Measurements from ENCODE around the gene DPYD.

The DPYD gene

DNA sequence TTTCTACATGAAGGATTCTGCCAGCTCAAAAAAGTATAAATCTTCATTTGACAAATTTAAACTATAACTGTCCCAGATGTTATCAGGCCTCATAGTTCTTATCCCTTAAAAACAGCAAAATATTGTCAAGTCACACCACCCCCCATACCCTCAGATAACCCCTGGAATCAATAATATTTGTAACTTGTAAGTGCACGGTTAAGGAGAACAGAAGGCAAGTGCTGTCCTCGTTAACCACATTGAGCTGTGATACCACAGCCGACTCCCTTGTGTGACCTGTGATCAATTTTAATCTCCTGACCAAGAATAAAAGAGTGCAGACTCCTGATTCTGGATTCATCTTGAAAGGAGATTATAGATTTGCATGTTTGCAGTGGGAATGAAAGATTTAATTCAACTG, 310.7 kb downstream of the DPYD start:
- no peak overlapping the region for H3K27ac Mint-ChIP-seq
- TF ChIP-seq, protein P1, sequence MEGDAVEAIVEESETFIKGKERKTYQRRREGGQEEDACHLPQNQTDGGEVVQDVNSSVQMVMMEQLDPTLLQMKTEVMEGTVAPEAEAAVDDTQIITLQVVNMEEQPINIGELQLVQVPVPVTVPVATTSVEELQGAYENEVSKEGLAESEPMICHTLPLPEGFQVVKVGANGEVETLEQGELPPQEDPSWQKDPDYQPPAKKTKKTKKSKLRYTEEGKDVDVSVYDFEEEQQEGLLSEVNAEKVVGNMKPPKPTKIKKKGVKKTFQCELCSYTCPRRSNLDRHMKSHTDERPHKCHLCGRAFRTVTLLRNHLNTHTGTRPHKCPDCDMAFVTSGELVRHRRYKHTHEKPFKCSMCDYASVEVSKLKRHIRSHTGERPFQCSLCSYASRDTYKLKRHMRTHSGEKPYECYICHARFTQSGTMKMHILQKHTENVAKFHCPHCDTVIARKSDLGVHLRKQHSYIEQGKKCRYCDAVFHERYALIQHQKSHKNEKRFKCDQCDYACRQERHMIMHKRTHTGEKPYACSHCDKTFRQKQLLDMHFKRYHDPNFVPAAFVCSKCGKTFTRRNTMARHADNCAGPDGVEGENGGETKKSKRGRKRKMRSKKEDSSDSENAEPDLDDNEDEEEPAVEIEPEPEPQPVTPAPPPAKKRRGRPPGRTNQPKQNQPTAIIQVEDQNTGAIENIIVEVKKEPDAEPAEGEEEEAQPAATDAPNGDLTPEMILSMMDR (IDR thresholded peaks at IDR 0.05), result no peak
- DNase-seq, result no peak
- H3K9me3 Mint-ChIP-seq, result peaks cover 5% of the 10 kb centered on the region
- no peaks in the 10 kb centered on the region for H3K36me3 Mint-ChIP-seq (ENCODE audit: low read depth)
- no peaks in the 10 kb centered on the region for H3K27me3 Mint-ChIP-seq (ENCODE audit: low read depth, poor library complexity)
- H3K4me1 Mint-ChIP-seq, result no peaks in the 10 kb centered on the region
- H3K4me3 Mint-ChIP-seq, result no peak overlapping the region

DNA sequence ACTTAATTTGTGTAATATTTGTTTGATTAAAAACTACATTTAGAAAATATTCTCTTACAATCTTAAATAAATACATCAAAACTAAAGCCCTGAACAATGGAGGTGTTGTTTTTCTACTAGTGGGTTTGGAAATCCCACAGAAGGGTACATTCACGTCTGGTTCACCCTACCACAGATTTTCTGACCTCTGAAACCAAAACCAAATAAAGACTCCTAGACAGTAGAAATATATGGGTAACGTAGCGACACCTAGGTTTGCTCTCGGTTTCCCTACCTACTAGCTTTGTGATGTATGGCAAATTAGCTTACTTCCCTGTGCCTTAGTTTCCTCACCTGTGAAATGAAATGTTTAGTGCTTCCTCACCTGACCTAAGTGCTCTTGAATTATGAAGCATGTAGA, 312.6 kb downstream of the DPYD start:
- Mint-ChIP-seq H3K36me3 (ENCODE audit: low read depth) (no peaks in the 10 kb centered on the region), H3K27ac (no peak overlapping the region), H3K9me3 (peaks cover 5% of the 10 kb centered on the region), H3K27me3 (ENCODE audit: low read depth, poor library complexity) (no peaks in the 10 kb centered on the region), H3K4me3 (no peak overlapping the region), H3K4me1 (no peaks in the 10 kb centered on the region)
- TF ChIP-seq, protein P1 (IDR thresholded peaks at IDR 0.05), result no peak
- DNase-seq, result no peak

GRCh38 chr1:97603776-97604175, 317.1 kb downstream of the DPYD start:
- Mint-ChIP-seq H3K27me3 (ENCODE audit: low read depth, poor library complexity) (no peaks in the 10 kb centered on the region), H3K4me3 (no peak overlapping the region), H3K4me1 (no peaks in the 10 kb centered on the region), H3K9me3 (no peaks in the 10 kb centered on the region), H3K36me3 (ENCODE audit: low read depth) (no peaks in the 10 kb centered on the region), H3K27ac (no peak overlapping the region)
- DNase-seq, result no peak
- TF ChIP-seq, protein P1 (IDR thresholded peaks at IDR 0.05), result no peak

GRCh38 chr1:97603218-97603617, 317.6 kb downstream of the DPYD start:
- Mint-ChIP-seq H3K27me3 (ENCODE audit: low read depth, poor library complexity) (no peaks in the 10 kb centered on the region), H3K27ac (no peak overlapping the region), H3K4me3 (no peak overlapping the region), H3K4me1 (no peaks in the 10 kb centered on the region), H3K9me3 (no peaks in the 10 kb centered on the region), H3K36me3 (ENCODE audit: low read depth) (no peaks in the 10 kb centered on the region)
- no peak for DNase-seq
- TF ChIP-seq, protein P1 (IDR thresholded peaks at IDR 0.05), result no peak

- TF ChIP-seq, protein P1 (IDR thresholded peaks at IDR 0.05), result no peak
- DNase-seq, result no peak
- H3K36me3 Mint-ChIP-seq (ENCODE audit: low read depth), result no peaks in the 10 kb centered on the region
- H3K4me1 Mint-ChIP-seq, result no peaks in the 10 kb centered on the region
- H3K27me3 Mint-ChIP-seq (ENCODE audit: low read depth, poor library complexity), result no peaks in the 10 kb centered on the region
- H3K9me3 Mint-ChIP-seq, result no peaks in the 10 kb centered on the region
- H3K4me3 Mint-ChIP-seq, result no peak overlapping the region
- no peak overlapping the region for H3K27ac Mint-ChIP-seq
These were observed 321.4 kb downstream of the DPYD start for GRCh38 chr1:97599447-97599846.

- DNase-seq, result no peak
- H3K36me3 Mint-ChIP-seq (ENCODE audit: low read depth), result no peaks in the 10 kb centered on the region
- H3K9me3 Mint-ChIP-seq, result no peaks in the 10 kb centered on the region
- no peak overlapping the region for H3K4me3 Mint-ChIP-seq
- no peaks in the 10 kb centered on the region for H3K27me3 Mint-ChIP-seq (ENCODE audit: low read depth, poor library complexity)
- TF ChIP-seq, protein P1 (IDR thresholded peaks at IDR 0.05), result no peak
- H3K4me1 Mint-ChIP-seq, result no peaks in the 10 kb centered on the region
- no peak overlapping the region for H3K27ac Mint-ChIP-seq
These were observed 327.6 kb downstream of the DPYD start for GRCh38 chr1:97593192-97593591.

Measured in nephron progenitor cell (in vitro differentiated cells).